ENCODE measurements around the gene SOST.

SOST gene

DNA sequence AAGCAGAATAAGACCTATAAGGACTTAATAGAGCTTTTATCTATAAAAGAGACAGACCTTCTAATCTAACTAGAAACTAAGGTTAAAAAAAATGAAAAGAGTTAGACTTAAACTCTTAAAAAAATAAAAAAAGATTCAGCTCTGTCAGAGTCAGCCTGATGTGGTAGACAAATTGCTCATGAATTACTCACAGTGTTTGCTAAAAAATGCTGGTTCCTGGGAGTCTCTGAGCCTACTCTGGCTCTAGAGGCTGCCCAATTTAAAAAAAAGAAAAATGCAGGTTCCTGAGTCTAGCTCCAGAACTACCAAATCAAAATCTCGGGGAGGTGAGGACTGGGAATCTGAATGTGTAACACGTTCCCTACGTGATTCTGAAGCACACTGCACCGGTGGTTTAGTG is 18.1 kb downstream of the SOST start:
- no peak for DNase-seq

DNA sequence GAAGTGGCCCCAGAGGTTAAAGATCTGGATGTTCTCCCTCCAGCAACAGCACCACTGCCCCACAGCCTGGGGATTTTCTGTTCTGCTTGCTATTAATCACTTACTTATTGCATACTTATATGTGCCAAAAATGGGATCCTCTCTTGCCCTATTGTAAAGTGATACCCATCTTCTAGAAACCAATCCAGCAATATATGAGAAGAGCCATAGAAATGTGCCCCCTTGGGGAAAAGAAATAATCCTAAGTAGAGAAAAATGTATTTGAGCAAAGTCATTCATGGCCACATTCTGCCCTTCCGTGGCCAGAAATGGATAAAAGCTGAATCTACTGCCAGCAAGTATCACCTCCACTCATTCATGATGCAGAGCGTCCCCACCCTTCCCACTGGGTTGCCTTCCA is 20.9 kb downstream of the SOST start:
- DNase-seq: no peak

DNA sequence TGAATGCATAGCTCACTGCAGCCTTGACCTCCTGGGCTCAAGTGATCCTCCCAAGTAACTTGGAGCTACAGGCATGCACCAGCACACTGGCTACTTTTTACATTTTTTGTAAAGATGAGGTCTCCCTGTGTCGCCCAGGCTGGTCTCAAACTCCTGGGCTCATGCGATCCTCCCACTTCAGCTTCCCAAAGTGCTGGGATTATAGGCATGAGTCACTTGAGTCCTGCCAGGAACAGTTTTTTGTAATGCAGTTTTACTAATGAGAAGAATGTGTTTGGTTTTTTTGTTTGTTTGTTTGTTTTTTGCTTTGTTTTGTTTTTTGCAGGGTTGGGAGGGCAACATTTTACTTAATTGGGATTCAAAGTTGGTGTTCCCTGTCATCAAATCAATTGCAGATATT is 22.2 kb downstream of the SOST start:
- DNase-seq: no peak

DNA sequence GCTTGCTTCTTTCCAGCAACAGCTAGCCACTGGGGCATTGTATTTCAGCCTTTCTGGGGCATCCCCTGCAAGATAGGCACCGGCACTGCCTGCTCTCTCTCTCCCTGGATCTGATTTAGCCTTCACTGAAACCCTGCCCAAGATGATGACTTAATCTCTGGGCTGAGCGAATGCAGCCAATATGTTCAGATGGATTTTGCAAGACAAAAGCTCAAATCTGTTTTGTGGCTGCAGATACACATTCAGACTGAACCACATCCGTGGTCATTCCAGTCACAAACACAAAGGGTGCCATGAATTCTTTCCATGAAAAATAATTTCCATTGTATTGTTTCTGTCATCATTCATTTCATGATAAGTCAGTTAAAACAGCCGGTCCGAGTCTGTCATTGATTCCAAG is 24.2 kb downstream of the SOST start:
- no peak for DNase-seq

DNA sequence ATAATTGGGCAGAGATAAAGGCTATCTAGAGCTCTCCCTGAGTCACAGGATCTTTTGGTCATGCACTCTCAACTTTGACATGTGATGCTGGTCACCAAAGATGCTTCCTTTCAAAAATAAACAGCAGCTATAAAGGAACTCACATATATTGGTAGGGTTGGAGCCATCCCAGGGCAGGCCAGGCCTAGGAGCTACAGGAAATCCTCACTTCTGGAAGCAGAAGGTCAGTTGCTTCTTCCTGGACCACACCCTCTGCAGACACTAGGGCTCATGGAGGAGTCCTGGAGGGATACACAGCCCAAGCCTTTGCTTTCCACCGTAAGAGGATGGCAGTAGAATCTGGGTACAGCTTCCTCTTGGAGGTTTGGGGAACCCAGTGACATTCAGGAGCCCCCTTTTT is 24.6 kb downstream of the SOST start:
- DNase-seq: no peak

DNA sequence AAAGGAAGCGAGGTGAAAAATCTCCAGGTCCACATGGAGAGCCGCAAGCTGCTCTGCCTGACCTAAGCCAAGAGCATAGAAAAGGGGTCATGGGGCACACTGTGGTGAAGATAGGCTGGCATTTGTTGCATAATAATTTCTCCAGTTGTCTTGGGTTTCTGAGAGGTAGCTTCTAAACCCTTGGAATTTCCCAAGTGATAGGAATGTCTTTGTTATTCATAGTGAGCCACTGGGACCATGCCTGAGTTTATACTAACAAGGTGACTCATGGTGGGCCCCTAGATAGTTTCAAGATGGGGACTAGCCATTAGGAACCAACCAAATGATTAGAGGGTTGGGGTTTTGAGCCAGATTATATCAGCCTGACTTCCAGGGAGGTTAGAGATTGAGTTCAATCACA is 25.6 kb downstream of the SOST start:
- no peak for DNase-seq

DNA sequence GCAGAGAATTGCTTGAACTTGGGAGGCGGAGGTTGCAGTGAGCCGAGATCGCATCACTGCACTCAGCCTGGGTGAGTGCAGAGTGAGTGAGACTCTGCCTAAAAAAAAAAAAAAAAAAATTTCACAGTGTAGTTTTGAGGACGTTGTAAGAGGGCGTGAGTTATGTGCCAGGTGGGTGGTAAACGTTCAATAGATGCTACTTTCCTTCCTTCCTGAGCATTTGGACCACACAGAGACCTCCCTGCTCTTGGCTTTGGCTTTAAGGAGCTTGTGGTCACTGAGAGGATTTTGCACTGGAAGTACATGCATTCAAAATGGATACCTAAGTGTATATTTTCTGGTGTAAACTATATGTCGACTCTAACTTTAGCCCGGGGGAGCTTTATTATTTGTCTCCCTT is 30.5 kb downstream of the SOST start:
- DNase-seq: no peak

DNA sequence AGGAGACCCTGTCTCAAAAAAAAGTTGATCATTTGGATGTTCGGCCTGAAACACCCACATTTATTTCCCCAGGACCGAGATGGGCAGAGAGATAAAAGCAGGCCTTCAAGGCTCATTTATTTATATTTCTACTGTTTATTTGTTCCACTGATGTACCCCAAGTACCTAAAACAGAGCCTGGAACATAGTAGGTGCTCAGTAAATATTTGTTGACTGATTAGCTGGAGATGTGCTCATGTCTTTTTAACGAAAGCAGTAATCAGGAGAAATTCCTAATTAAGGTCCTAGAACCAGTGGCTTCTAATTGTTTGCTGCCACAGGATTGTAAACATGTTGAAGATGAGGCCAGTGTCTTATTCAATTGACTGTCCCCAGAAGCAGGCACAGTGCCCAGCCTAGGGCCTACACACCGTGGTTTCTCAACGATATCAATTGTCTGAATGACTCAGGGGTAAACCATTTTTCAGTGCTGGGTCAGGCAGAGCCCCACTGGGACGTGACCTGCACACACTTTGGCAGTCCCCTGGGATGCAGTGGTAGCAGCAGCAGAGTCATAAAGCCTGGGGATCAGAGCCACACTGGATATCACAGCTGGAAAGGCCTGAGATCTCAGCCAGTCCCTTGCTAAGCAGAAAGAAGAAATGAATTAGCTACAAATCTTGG is 34.8 kb downstream of the SOST start:
- no peak for DNase-seq

DNA sequence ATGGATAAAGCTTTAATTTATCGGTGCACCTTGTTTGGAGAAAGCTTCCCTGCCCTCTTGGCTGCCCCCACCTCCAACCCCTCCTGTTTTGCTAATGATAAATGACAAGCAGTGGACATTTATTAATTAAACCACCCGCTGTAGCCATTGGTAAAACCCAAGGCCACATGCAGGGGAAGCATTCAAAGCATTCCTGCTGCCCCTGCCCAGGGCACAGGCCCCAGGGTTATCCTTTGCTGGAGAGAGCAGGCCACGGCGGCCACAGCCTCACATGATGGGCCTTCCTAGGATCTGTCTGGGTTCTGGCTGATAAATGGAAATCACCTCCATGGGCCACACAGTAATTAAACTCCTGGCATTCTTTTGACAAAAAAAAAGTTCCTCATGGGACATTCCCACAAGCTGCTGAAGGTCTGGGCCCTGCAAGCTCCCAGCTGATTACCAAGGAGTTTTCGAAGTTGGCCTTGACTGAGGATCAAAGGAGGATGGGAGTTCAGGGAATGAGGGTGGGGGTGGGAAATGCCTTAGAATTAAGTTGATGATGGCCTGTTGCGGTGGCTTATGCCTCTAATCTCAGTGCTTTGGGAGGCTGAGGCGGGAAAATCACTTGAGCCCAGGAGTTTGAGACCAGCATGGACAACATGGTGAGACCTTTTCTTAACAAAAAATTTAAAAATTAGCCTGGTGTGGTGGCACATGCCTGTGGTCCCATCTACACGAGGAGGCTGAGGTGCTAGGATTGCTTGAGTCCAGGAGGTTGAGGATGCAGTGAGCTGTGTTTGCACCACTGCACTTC is 35.5 kb downstream of the SOST start:
- DNase-seq: no peak

DNA sequence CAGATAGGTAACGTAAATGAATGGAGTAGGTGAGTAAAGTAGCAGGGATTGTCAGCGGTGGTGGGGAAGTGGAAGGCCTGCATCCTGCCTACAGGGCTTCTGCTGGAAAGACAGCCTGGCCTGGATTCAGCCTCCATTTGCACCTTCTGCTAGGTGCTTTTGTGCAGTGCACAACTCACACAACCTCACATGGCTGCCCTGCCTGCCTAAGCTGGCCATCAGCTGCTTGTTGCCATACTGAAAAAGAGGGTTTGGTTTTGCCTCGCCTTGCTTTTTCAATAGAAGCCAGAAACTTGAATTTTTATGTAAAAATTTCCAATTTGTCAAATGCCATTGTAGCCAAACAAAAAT is 36.3 kb downstream of the SOST start:
- DNase-seq: no peak

DNA sequence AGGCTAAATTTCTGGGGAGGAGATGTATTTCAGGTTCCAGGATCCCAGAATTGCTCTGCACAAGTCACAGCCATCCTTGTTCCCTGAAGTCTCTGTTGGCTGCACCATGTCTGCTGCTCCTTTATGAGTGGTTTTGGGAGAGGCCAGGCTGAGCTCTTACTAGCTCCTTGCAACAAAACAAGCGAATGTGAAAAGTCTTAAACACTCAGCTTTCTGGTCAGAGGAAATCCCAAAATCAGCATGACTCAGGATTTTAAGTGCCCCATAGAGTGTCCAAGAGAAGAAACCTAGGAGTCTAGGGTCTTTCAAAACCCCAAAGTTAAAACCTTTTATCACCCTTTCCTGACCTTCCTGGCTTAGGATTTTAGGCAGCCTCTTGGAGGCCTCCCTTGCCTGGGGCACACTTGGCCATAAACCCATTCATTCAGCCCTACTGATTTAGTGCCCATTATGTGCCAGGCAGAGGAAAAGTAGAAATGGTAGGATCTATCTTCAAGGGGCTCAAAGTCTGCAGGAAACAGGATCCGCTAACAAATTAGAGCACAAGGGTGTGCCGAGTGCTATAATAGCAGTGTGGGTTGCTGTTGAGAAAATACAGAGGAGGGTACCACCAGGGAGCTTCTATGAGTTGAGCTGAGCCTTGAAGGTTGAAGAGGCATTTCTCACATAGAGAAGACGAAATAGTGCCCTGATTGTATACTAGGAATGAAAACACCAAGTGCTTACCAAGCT is 36.9 kb downstream of the SOST start:
- DNase-seq: no peak

DNA sequence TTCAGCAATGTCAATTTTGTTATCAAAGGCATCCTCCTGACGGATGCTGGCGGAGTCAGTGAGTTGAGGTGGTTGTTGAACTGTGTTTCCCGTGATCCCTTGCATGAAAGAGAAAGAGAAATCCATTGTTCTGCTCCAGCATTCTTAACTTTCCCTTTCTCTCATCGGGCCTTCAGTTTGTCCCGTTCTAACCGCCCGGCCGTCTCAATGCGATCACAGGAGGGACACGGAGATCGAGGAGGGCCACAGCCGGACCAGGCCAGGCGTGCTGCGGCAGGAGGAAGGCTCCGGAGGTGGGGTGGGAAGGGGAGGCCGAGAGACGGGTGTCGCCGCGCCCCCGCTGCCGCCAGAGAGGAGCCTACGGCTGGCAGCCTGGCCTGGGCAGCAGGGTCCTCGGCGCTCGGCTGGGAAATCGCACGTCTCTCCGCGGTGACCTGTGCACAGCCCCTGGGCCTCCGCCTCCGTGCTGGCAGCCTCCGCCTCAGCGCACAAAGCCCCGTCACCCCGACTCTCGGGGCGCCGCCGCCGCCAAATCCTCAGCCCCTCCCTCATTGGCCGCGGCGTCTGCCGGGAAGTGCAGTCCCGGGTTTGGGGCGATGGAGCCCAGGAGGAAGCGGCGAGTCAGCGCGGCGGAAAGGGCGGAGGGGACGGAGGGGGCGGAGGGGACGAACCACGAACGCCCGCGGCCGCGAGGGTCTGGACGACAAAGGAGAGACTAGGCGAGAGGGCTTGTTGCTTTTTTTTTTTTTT is 38.1 kb downstream of the SOST start:
- DNase-seq: peak; percentile 70

DNA sequence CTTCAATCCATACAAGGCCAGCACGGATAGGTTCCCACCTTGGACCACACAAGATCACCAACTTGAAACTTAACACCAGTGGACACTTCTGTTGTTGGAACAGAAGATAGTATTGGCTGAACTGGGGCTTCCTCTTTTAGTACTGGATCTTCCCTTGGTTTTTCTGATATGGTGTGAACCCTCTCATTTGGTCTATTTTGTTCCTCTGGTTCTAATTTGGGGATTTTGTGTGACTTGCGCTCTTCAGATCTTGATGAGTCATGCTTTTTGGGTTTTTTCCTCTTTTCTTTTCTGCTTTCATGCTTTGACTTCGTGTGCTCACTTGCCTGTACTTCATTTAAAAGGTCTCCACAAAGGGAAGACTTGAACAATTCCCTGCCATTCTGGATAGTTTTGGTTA is 39.0 kb downstream of the SOST start:
- no peak for DNase-seq

DNA sequence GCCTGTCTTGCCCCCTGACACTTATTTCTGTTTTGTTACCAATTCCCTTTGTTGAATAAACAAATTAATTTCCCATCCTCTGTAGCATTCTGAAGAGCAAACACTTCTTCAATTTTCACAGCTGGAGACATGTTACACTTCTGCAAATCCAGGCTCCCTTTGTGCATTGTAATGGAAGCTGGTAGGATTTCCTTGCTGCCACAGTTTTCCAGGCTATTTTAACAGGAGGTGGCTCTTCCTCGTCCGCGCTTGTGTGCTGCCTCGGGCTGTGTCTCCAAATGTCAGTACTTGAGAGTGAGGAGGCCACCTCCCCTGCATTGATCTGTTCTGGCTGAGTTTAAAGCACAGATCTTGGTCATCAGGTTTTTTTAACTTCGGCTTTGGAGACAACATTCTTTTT is 40.0 kb downstream of the SOST start:
- no peak for DNase-seq

DNA sequence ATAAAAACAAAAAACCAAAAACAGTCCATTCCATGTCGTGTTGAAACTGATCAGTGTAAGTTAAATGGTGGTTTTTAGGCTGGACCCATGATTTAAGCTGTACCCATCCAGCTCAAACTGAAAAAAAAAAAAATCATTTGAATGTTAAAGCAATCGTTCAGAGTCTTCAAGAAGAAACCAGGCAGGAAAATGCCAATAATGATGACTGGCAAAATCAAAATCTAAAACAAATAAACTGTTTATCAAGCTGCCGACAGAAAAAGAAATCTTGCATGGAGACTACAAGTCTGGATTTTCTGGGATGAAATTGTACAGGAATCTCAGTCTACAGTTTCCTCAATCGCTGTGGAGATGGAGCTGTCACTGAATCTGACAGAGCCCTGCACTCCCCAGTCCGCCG is 40.7 kb downstream of the SOST start:
- DNase-seq: no peak

DNA sequence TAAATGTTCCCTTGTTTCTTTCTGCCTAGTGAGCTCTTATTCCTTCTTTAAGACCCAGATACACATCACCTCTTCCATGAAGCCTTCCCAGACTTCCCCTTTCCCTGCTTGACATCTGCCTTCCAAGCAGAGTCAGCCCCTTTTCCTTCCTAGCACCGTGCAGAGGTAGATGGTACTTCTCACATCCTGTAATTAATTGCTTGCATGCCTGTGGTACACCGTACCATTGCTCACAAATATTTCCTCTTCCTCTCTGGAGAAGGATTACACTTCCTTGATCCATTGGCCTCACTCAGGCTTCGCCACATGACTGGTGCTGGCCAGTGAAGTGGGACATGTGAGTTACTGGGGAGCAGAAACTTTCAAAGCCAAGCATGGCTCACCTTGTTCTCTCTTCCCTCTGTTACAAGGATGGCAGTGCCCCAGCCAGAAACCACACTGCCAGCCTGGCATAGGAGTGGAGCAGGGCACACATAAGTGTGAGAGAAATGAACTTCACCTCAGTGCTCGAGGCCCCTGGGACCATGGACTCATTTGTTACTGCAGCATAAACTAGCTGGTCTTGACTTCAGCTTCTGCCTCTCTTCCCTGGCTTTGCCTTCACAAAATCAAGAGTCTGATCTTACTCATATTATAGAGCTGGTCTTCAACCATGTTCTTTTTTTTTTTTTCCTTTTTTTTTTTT is 44.0 kb downstream of the SOST start:
- no peak for DNase-seq

DNA sequence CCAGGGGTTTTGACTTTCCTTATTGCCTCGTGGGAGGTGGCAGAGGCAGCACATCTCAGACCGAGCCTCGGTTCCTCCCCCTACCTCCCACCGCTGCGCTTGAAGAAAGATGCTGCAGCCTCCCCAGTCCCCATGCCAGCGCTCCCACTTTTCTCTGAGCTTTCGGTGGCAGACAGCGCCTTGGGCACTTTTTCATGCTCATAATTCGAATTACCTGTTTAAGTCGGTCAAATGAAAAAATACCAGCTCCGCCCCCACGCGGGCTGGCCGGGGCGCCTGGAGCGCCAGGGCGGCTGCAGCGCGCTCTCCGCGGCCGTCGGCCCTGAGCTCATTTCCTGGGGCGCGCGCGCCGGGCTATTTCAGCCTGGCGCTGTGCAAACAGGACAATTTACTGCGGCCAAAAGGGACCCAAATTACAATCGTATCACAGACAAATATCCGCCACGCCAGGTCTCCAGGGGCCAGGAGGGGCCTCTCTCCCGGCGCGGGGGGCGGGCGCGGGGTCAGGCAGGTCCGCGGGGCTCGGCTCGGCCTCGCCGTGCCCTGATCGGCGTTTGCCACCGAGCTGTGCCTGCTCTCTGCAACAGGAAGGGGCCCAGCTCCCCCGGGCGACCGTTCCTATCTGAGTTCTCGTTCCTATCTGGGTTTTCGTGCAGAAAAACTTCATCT is 45.0 kb downstream of the SOST start:
- DNase-seq: no peak

DNA sequence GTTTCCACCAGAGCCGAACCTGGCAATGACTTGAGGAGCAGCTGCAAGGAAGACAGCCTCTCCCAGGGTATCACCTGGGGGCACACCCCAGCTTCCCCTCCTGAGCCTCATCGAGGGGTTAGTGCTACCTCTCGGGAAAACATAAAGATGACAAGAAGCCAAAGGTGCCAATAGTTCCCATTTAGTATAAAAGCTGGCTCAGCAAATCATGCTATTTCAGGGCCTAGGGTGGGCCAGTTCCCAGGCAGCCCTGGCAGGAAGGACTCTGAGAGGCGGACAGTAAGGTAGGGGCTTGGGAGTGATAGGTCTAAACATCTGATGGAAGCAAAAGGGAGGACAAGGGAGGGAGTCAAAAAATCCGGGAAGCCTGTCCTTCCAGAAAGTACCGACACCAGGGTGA is 46.2 kb downstream of the SOST start:
- DNase-seq: no peak

DNA sequence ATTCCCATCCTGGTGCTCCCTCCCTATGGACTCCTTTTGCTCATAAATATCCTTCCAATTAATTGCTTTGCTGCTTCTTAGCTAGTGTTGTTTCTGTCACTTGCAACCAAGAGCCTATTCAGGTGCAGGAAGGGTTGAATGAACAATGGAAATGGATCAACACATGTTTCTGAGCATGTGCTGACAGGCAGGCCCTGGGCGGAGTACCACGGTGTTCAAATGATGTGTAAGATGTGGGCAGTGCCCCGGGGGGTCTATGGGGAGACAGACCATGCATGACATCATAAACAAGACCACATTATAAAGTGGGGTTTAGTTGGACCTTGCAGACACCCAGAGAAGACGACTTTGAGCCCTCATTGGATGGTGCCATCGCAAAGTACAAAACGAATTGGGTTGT is 48.5 kb downstream of the SOST start:
- DNase-seq: no peak

DNA sequence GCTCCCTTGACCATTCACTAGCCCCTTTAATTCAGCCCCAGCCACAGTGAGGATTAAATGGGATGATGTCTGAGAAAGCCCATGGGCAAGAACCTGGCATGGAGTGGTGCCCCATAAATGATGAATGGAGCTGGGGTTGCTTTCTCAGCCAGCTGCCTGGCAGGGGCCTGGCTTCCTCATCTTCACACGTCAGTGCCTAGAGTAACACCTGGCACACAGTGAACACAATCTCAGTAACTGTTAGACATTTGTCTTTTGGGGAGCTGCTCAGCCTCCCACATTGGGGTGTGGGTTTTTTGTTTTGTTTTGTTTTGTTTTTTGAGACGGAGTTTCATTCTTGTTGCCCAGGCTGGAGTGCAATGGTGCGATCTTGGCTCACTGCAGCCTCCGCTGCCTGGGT is 49.4 kb downstream of the SOST start:
- DNase-seq: no peak

DNA sequence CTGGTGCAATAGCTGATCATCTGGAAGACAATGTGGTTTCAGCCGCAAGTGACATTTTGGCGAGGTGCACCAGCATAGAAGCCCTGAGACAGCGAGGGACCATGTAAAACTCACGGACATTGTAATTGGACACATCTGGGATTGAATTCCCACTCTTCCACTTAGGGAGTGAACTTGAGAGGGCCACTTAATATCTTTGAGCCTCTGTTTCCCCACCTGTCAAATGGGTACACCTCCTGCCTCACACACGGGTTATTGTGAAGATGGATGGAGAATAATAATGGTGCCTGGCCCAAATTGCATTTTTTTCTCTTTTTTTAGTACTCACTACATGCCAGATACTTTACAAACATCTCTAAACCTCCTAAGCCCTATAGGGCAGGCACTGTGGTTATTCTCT is 51.4 kb downstream of the SOST start:
- DNase-seq: no peak

DNA sequence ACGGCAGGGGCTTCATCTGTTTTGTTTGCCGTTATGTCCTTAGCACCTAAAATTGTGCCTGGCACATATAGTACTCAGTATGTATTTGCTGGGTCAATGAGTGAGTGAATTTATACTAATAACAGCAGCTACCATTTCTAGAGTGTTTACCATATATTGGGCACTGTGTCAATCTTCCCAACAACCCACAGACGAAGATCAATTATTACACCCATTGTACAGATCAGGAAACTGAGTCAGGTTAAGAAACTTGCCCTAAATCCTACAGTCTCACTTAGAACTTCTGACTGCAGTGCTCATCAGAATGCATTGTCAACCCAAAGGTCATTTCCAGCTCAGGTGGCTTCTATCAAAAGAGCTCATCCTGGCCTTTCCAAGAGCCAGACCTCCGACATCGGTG is 52.4 kb downstream of the SOST start:
- no peak for DNase-seq
